ENCODE data around the gene CACNG6.
"Not testable (repeated sequence)": the region's sequence is repeated elsewhere in the genome, so short reads cannot be mapped to it uniquely, and the experiment has no call there.

CACNG6 gene

GRCh38 chr19:54002495-54003315, 11.3 kb downstream of the CACNG6 start:
- DNase-seq: no peak

- DNase-seq: no peak
Observed at GRCh38 chr19:54009440-54009839, 18.0 kb downstream of the CACNG6 start.

GRCh38 chr19:54010474-54010873, 19.0 kb downstream of the CACNG6 start:
- no peak for DNase-seq

GRCh38 chr19:54011507-54012211, 20.2 kb downstream of the CACNG6 start:
- no peak for DNase-seq

- DNase-seq: no peak
Observed at GRCh38 chr19:54013866-54014265, 22.4 kb downstream of the CACNG6 start.

GRCh38 chr19:54014920-54015560, 23.6 kb downstream of the CACNG6 start:
- DNase-seq: no peak

GRCh38 chr19:54017261-54017660, 25.8 kb downstream of the CACNG6 start:
- DNase-seq: no peak

- no peak for DNase-seq
Observed at GRCh38 chr19:54021363-54021762, 29.9 kb downstream of the CACNG6 start.

- DNase-seq: no peak
Observed at GRCh38 chr19:54021932-54022331, 30.5 kb downstream of the CACNG6 start.

GRCh38 chr19:54023191-54023590, 31.8 kb downstream of the CACNG6 start:
- DNase-seq: no peak

- DNase-seq: no peak
Observed at GRCh38 chr19:54024660-54025059, 33.2 kb downstream of the CACNG6 start.

GRCh38 chr19:54026656-54027055, 35.2 kb downstream of the CACNG6 start:
- no peak for DNase-seq

GRCh38 chr19:54029301-54029700, 37.9 kb downstream of the CACNG6 start:
- DNase-seq: no peak

- DNase-seq: no peak
Observed at GRCh38 chr19:54029930-54030490, 38.6 kb downstream of the CACNG6 start.

- DNase-seq: no peak
Observed at GRCh38 chr19:54030895-54031586, 39.6 kb downstream of the CACNG6 start.

- DNase-seq: no peak
Observed at GRCh38 chr19:54035215-54036178, 44.1 kb downstream of the CACNG6 start.

- not testable (repeated sequence) for DNase-seq
Observed at GRCh38 chr19:54036542-54036941, 45.1 kb downstream of the CACNG6 start.

- no peak for DNase-seq
Observed at GRCh38 chr19:54040003-54040402, 48.6 kb downstream of the CACNG6 start.

GRCh38 chr19:54041969-54042606, 50.7 kb downstream of the CACNG6 start:
- DNase-seq: no peak

GRCh38 chr19:54042989-54043388, 51.6 kb downstream of the CACNG6 start:
- DNase-seq: no peak

- no peak for DNase-seq
Observed at GRCh38 chr19:54045771-54046170, 54.3 kb downstream of the CACNG6 start.
